Smooth muscle cell (in vitro differentiated cells): Measurements from ENCODE around the gene HSPA12B. TPM values are rescaled to one million over a fixed set of nuclear protein-coding genes. Genes with fewer than 3 reads are reported as not detected.

Experiments
- DNase-seq: peaks from one replicate; lab custom pipeline; 2025; ENCODE audit not compliant: unreplicated experiment; lab: John Stamatoyannopoulos, UW
- H2AFZ ChIP-seq: fragments of 200-600 bp; sonication (generic); 2 replicates; pipeline ENCODE4 v1.6.0; 2016; ENCODE audit warnings: antibody characterized with exemption, low read depth, mild to moderate bottlenecking
- H3F3A ChIP-seq: fragments of 200-600 bp; sonication (generic); 2 replicates; pipeline ENCODE4 v1.6.0; 2017; ENCODE audit warnings: antibody characterized with exemption, low read depth
- H3K27ac ChIP-seq: fragments of 200-600 bp; sonication (generic); 2 replicates; pipeline ENCODE4 v1.5.1; 2016; ENCODE audit warnings: low read depth, mild to moderate bottlenecking
- H3K27me3 ChIP-seq: fragments of 200-600 bp; sonication (generic); 2 replicates; pipeline ENCODE4 v1.6.1; 2016; ENCODE audit warnings: low read depth, mild to moderate bottlenecking
- H3K36me3 ChIP-seq: fragments of 200-600 bp; sonication (generic); 2 replicates; pipeline ENCODE4 v1.5.1; 2016; ENCODE audit warnings: low read depth
- H3K4me1 ChIP-seq: fragments of 200-600 bp; sonication (generic); 2 replicates; pipeline ENCODE4 v1.5.1; 2016; ENCODE audit warnings: low read depth
- H3K4me2 ChIP-seq: fragments of 200-600 bp; sonication (generic); 2 replicates; pipeline ENCODE4 v1.6.0; 2016; ENCODE audit warnings: mild to moderate bottlenecking
- H3K4me3 ChIP-seq: fragments of 200-600 bp; sonication (generic); 2 replicates; pipeline ENCODE4 v1.5.1; 2016; ENCODE audit warnings: mild to moderate bottlenecking
- H3K79me2 ChIP-seq: fragments of 200-600 bp; sonication (generic); 2 replicates; pipeline ENCODE4 v1.6.0; 2016; ENCODE audit warnings: low read depth, mild to moderate bottlenecking
- H3K9ac ChIP-seq: fragments of 200-600 bp; sonication (generic); 2 replicates; pipeline ENCODE4 v1.6.0; 2016; ENCODE audit warnings: low read depth
- H3K9me3 ChIP-seq: fragments of 200-600 bp; sonication (generic); replicated peaks from 2 replicates; pipeline ENCODE4 v1.5.1; 2016; ENCODE audit warnings: low read depth
- H4K20me1 ChIP-seq: fragments of 200-600 bp; sonication (generic); 2 replicates; pipeline ENCODE4 v1.6.0; 2016; ENCODE audit warnings: low read depth
- WGBS: methylation state at CpG from one replicate; pipeline ENCODE4 v1.1.7; 2016; ENCODE audit warnings: low lambda C conversion rate; 5-methylcytosine and 5-hydroxymethylcytosine counted together
- polyA plus RNA-seq: library from polyadenylated mRNA; unstranded; fragments of >200 nt; fragmentation: Nextera tagmentation; extraction: Ambion mirVana; gene quantifications from 2 replicates; pipeline ENCODE4 v1.2.1, GENCODE V29; 2016
- total RNA-seq: library from RNA; depleted of rRNA; stranded (reverse); fragments of >200 nt; gene quantifications from 2 replicates; pipeline ENCODE4 v1.2.3, GENCODE V29; 2014
- TF ChIP-seq, protein P1 (sequence below): fragments of 200-600 bp; sonication (generic); IDR thresholded peaks from 2 replicates; pipeline ENCODE4 v1.5.1; 2017; ENCODE audit warnings: borderline replicate concordance, mild to moderate bottlenecking, antibody characterized with exemption; ENCODE audit not compliant: insufficient read depth, poor library complexity, severe bottlenecking

HSPA12B gene
- total and polyA plus RNA-seq, 2 experiments from 2014 or later = 0.04 to 1.0 TPM

DNA sequence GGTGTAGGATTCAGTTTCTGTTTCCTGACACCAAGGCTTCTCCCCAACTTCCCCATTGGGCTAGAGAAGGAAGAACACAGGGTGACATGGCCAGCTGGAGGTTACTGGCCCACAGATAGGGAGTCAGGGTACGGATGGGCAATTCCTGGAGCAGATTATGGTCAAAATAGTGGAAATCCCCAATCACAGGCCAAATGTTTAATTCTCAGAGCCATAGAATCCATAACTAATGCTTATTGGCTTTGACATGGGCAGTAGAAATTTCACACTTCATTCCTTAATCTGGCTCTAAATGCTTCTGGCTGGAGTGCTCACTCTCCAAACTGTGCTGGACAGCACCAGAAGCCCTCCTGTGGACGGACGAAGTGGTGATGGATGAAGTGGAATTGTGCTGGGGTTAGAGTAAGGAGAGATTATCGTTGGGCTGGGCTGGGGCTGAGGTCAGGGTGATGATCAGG lies 21.0 kb upstream of the HSPA12B start:
- H3K27me3 ChIP-seq = no peaks in the 10 kb centered on the region
- H3K79me2 ChIP-seq = no peaks in the 10 kb centered on the region
- no peaks in the 10 kb centered on the region for H3F3A ChIP-seq
- no peak overlapping the region for H3K9ac ChIP-seq
- no peaks in the 10 kb centered on the region for H3K36me3 ChIP-seq
- no peaks in the 10 kb centered on the region for H3K4me1 ChIP-seq
- no peak overlapping the region for H3K4me2 ChIP-seq
- DNase-seq = no peak
- 92% methylated on average over 4 of the region's 4 CpGs for WGBS
- H3K4me3 ChIP-seq = no peak overlapping the region
- no peak overlapping the region for H2AFZ ChIP-seq
- TF ChIP-seq, protein P1, sequence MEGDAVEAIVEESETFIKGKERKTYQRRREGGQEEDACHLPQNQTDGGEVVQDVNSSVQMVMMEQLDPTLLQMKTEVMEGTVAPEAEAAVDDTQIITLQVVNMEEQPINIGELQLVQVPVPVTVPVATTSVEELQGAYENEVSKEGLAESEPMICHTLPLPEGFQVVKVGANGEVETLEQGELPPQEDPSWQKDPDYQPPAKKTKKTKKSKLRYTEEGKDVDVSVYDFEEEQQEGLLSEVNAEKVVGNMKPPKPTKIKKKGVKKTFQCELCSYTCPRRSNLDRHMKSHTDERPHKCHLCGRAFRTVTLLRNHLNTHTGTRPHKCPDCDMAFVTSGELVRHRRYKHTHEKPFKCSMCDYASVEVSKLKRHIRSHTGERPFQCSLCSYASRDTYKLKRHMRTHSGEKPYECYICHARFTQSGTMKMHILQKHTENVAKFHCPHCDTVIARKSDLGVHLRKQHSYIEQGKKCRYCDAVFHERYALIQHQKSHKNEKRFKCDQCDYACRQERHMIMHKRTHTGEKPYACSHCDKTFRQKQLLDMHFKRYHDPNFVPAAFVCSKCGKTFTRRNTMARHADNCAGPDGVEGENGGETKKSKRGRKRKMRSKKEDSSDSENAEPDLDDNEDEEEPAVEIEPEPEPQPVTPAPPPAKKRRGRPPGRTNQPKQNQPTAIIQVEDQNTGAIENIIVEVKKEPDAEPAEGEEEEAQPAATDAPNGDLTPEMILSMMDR = no peak
- no peaks in the 10 kb centered on the region for H4K20me1 ChIP-seq
- no peaks in the 10 kb centered on the region for H3K9me3 ChIP-seq
- no peak overlapping the region for H3K27ac ChIP-seq

DNA sequence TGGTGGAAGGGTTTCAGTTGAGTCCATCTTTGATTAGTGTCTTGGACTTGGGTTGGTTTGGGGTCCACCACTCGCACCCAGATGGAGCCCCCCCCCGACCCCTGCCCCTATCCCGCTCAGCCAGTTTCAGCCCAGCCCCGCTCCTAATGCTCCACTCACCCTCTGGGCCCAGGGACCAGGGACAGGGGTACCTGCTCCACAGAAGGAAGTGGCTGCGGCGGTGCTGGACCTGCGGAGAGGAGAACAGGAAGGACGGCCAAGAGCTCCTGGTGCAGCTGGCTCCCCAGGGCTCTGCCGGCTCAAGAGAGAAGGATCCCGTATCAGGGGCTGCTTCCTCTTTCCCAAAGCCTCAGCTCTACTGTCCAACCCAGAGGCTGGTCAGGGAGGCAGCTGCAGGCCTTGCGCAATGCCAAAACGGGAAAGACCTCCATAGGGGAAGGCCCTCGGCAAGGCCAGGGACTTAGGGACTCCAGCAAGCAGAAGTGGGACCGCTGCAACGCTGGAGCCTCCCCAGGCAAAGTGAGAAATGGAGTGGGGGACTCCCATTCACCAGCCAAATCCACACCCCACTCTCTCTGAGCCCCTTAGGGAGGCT lies 20.1 kb upstream of the HSPA12B start, which contains the start of gene SIGLEC1:
SIGLEC1 (minus strand) TSS at position 322 of the 595 bp plus-strand sequence. CDS start 5,472 bp downstream, outside the sequence.
- Histone ChIP-seq H3K9me3 (no peaks in the 10 kb centered on the region), H2AFZ (no peak within 1 kb of the TSS), H3K36me3 (no peaks in the 10 kb centered on the region), H3K4me1 (no peaks in the 10 kb centered on the region), H4K20me1 (no peaks in the 10 kb centered on the region), H3K79me2 (no peaks in the 10 kb centered on the region), H3K27ac (no peak within 1 kb of the TSS), H3K4me3 (no peak within 1 kb of the TSS), H3F3A (no peaks in the 10 kb centered on the region), H3K9ac (no peak within 1 kb of the TSS), H3K27me3 (no peaks in the 10 kb centered on the region), H3K4me2 (no peak within 1 kb of the TSS)
- 89% methylated on average over 13 of the region's 15 CpGs for WGBS
- TF ChIP-seq, protein P1 = no peak
- DNase-seq = no peak

DNA sequence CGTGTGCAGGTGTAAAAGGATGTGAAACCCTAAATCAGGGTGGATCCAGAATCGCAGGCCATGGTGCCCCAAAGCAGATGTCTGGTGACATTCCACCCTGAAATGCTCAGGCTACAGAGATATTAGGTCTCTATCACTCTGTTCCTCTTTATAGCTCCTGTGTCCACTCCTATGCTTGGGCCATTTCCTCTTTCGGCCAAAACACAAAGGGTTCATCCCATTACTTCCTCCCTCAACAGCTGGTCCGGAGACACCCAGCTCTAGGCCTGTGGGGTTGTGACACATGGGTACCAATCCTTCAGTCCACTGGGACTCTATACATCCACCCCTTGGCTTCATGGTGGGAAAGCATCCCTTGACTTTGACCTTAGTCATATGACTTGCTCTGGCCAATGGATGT lies 18.4 kb upstream of the HSPA12B start:
- Histone ChIP-seq H3F3A (no peaks in the 10 kb centered on the region), H3K9ac (no peak overlapping the region), H3K9me3 (no peaks in the 10 kb centered on the region), H4K20me1 (no peaks in the 10 kb centered on the region), H3K79me2 (no peaks in the 10 kb centered on the region), H3K4me1 (no peaks in the 10 kb centered on the region), H2AFZ (no peak overlapping the region), H3K36me3 (no peaks in the 10 kb centered on the region), H3K4me2 (no peak overlapping the region), H3K4me3 (no peak overlapping the region), H3K27me3 (no peaks in the 10 kb centered on the region), H3K27ac (no peak overlapping the region)
- no peak for DNase-seq
- TF ChIP-seq, protein P1 = no peak
- 89% methylated on average over 4 of the region's 4 CpGs for WGBS

DNA sequence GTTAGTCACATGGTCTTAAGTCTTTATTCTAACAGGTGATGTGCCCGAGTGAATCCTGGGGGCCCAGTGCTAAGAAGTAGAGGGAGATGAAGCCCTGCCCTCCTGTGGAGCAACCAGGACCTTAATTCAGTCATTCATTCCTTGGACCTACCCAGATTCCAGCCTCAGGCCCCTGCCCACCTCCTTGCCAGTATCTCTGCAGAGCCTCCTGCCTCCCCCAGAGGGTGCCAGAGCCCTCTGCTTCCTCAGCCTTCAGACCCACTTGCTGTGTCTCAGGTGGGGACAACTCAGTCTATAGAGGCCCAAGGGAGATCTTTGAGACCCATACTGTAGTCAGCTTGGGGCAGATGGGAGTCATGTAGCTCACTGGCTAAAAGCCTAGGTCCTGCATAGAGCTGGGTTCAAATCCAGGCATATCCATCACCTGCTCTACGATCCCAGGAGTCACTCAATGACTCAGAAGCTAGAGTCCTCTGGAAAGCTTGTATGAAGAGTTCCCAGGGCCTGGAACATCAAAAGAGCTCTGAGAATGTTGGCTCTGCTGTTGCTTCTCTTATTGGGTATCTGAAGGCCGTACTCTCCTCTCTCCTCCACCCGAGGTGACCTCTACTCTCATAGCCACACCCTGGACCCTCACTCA lies 16.2 kb upstream of the HSPA12B start:
- Histone ChIP-seq H3K4me3 (no peak overlapping the region), H3K9me3 (no peaks in the 10 kb centered on the region), H3K9ac (no peak overlapping the region), H3K27me3 (peaks cover 16% of the 10 kb centered on the region), H4K20me1 (no peaks in the 10 kb centered on the region), H2AFZ (no peak overlapping the region), H3K4me1 (no peaks in the 10 kb centered on the region), H3K36me3 (no peaks in the 10 kb centered on the region), H3K27ac (no peak overlapping the region), H3F3A (no peaks in the 10 kb centered on the region), H3K4me2 (no peak overlapping the region), H3K79me2 (no peaks in the 10 kb centered on the region)
- DNase-seq = no peak
- 71% methylated on average over 4 of the region's 4 CpGs for WGBS
- TF ChIP-seq, protein P1 = peak; percentile 66
